ENCODE data around the gene CD200.

DNA sequence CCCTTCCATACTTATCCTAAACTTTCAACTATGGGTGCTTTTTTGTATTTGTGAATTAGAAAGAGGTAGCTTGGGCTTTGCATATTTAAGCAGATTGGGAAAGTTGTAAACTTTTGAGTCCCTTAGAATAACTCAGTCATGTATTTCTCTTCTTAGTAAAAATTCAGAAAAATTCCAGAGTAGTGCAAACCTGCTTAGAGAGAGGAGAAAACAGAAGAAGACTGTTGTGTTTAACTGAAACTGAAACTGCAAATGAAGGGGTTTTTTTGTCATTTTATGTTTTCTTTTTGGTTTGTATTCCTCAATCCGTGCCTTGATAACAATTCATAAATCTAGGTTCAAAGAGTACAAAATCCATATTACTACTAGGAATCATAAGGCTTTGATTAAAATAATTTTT lies 31.3 kb downstream of the CD200 start:
- TF ChIP-seq, protein P1, sequence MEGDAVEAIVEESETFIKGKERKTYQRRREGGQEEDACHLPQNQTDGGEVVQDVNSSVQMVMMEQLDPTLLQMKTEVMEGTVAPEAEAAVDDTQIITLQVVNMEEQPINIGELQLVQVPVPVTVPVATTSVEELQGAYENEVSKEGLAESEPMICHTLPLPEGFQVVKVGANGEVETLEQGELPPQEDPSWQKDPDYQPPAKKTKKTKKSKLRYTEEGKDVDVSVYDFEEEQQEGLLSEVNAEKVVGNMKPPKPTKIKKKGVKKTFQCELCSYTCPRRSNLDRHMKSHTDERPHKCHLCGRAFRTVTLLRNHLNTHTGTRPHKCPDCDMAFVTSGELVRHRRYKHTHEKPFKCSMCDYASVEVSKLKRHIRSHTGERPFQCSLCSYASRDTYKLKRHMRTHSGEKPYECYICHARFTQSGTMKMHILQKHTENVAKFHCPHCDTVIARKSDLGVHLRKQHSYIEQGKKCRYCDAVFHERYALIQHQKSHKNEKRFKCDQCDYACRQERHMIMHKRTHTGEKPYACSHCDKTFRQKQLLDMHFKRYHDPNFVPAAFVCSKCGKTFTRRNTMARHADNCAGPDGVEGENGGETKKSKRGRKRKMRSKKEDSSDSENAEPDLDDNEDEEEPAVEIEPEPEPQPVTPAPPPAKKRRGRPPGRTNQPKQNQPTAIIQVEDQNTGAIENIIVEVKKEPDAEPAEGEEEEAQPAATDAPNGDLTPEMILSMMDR (IDR thresholded peaks at IDR 0.05), result no peak
- TF ChIP-seq POLR2AphosphoS5 (IDR thresholded peaks at IDR 0.05), result no peak
- no peak for TF ChIP-seq POLR2A (IDR thresholded peaks at IDR 0.05)
